H1 (cell line): Measurements from ENCODE around the gene MYOT. TPM values are rescaled to one million over a fixed set of nuclear protein-coding genes. Genes with fewer than 3 reads are reported as not detected.

Experiments
- CHD7 ChIP-seq: fragments of 300-600 bp; sonication (generic); IDR thresholded peaks from 2 replicates; pipeline ENCODE4 v1.7.1; 2012; ENCODE audit warnings: low read length, moderate library complexity, mild to moderate bottlenecking, inconsistent platforms; ENCODE audit not compliant: insufficient replicate concordance
- TBP ChIP-seq: IDR thresholded peaks from 2 replicates; pipeline ENCODE4 v1.6.1; 2011; ENCODE audit warnings: low read depth, low read length, improper control_type of control experiment
- TCF12 ChIP-seq: IDR thresholded peaks from 2 replicates; pipeline ENCODE4 v1.6.1; 2011; ENCODE audit warnings: low read depth, mild to moderate bottlenecking, low read length
- polyA plus RNA-seq, 7 experiments: library from polyadenylated mRNA; depleted of rRNA in 3 of 7; stranded (reverse) in 5 of 7; unstranded in 2 of 7; fragments of >200 nt in 5 of 7; fragments of 200-250 nt in 2 of 7; gene quantifications; 1 replicate in 5 of 7; 2 replicates in 1 of 7; 4 replicates in 1 of 7; pipeline versions ENCODE4 v1.2.1 to v1.2.3, GENCODE V29; 2011 to 2013; ENCODE audit warnings: missing spikeins in 2 of 7, mixed read lengths in 2 of 7
- total RNA-seq: library from RNA; stranded (reverse); fragmentation: NEBNext Ultra II Directional; extraction: Animal tissue kit (Norgen Biotek cat#: 25700); gene quantifications from 2 replicates; pipeline ENCODE4 v1.2.1, GENCODE V29; 2021

Gene MYOT
- total and polyA plus RNA-seq, 2 of the 8 experiments (the other 6 are each of a cell fraction or from before 2014, with no cell fraction given), result not detected

- TF ChIP-seq TBP (no peak), CHD7 (no peak), TCF12 (no peak)
- TF ChIP-seq, all 59 proteins: peak for 0
These were observed 24.2 kb downstream of the MYOT start (continued) for GRCh38 chr5:137891849-137892248.
